ENCODE measurements around the gene ZNF3. TPM values are rescaled to one million over a fixed set of nuclear protein-coding genes. Genes with fewer than 3 reads are reported as not detected.

The ZNF3 gene
- total RNA-seq, 4 donors from 2014 or later, result 16.4 to 25.9 (median 20.8) TPM

- intact Hi-C loops (cut with DNase I; ENCODE audit: low total_unique reads), result no loop called here
- 78 to 79% methylated on average over 11 of the region's 11 CpGs for WGBS, 2 donors
- no peak for DNase-seq (ENCODE audit: low spot score in 2 of 2)
- TF ChIP-seq POLR2A (IDR thresholded peaks at IDR 0.05), result no peak
- no peak for TF ChIP-seq CTCF (IDR thresholded peaks at IDR 0.05)
- no peak overlapping the region for H3K4me3 ChIP-seq (ENCODE audit: low read depth, poor library complexity, severe bottlenecking)
Measured at GRCh38 chr7:100088095-100088620, 6.6 kb upstream of the ZNF3 start.

- intact Hi-C loops (cut with DNase I; ENCODE audit: low total_unique reads), result no loop called here
- no peak overlapping the region for H3K4me3 ChIP-seq (ENCODE audit: low read depth, poor library complexity, severe bottlenecking)
- TF ChIP-seq CTCF (IDR thresholded peaks at IDR 0.05) (no peak), POLR2A (IDR thresholded peaks at IDR 0.05) (no peak)
- no peak for DNase-seq (ENCODE audit: low spot score in 2 of 2)
- 78% methylated on average over 10 of the region's 10 CpGs for WGBS, 2 donors
Measured at GRCh38 chr7:100087055-100087750, 5.7 kb upstream of the ZNF3 start.

DNA sequence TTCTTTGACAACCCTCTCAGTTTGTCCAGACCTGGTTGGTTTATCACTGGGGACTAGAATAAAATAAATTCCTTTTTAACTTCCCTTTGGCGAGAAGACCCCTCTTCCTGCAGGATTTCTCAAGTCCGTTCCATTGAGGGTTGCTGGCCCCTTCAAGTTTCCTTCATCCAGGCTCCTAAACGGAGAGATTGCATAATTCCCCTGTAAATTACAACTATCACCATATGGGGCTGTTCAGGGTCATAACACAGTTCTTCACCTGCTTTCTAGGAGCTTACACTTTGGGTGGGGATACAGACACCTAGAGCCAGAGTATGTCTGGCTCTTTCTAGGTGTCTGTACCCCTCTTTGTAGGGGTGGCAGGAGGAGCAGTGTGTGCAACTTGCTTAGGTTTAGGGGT is 4.0 kb upstream of the ZNF3 start:
- intact Hi-C loops (cut with DNase I; ENCODE audit: low total_unique reads), result no loop called here

DNA sequence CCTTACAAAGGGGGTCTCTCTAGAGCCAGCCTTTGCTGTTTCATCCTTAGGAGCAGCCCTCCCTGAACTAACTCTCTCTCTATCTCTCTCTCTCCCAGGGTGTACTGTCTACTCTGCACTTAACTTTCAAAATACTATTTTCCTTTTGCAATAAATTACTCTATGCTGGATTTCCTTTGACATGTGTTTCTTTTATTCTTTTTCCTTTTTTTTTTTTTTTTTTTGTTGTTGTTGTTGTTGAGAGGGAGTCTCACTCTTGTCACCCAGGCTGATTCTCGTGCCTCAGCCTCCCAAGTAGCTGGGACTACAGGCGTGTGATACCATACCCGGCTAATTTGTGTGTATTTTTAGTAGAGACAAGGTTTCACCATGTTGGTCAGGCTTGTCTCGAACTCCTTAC is 1.5 kb upstream of the ZNF3 start:
- TF ChIP-seq POLR2A (IDR thresholded peaks at IDR 0.05) (no peak), CTCF (IDR thresholded peaks at IDR 0.05) (no peak)
- intact Hi-C loops (cut with DNase I; ENCODE audit: low total_unique reads), result no loop called here
- no peak overlapping the region for H3K4me3 ChIP-seq (ENCODE audit: low read depth, poor library complexity, severe bottlenecking)
- WGBS, 2 donors, result 64 to 71% methylated on average over 4 of the region's 4 CpGs
- DNase-seq (ENCODE audit: low spot score in 2 of 2), result no peak

More for the DNA sequence above, 4.0 kb upstream of the ZNF3 start:
- WGBS, 2 donors, result 56 to 60% methylated on average over 3 of the region's 3 CpGs
- H3K4me3 ChIP-seq (ENCODE audit: low read depth, poor library complexity, severe bottlenecking), result no peak overlapping the region
- DNase-seq (ENCODE audit: low spot score in 2 of 2), result no peak
- TF ChIP-seq POLR2A (IDR thresholded peaks at IDR 0.05), result no peak
- TF ChIP-seq CTCF (IDR thresholded peaks at IDR 0.05), result no peak

DNA sequence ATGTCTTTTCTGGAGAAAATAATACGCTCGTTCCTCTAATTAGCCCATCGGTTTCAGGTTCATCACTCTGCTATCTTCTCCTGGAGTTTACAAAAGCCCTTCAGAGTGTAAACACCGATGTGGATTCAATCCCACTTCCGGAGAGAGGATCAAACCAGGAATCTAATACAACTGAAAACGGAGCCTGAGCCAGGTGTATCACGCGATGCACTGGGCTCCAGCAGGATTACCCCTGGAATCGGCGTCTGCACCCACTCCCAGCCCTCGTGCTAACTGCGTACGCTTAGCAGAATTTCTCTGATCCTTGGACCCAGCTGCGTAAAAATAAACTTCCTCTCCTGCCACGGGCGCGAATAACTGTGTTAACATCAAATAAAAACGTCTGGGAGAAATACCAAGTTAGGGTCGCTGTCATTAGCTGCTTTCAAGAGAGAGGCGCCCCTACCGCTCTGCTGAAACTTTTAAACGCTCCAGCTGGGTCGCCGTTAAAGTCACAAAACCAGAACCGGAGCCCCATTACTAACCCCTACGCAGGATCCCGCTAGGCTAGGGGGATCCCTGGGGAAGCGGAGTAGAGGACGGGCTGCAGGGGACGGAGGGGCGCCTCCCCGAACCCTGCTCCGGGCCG is 502 bp downstream of the ZNF3 start:
- peak overlapping the region; percentile 73 for H3K4me3 ChIP-seq (ENCODE audit: low read depth, poor library complexity, severe bottlenecking)
- no peak for TF ChIP-seq POLR2A (IDR thresholded peaks at IDR 0.05)
- no peak for TF ChIP-seq CTCF (IDR thresholded peaks at IDR 0.05)
- 1% methylated on average over 34 of the region's 34 CpGs for WGBS, 2 donors
- no peak for DNase-seq (ENCODE audit: low spot score in 2 of 2)
- intact Hi-C loops (cut with DNase I; ENCODE audit: low total_unique reads), result no loop called here
